ENCODE measurements around the gene ADGRG1. TPM values are rescaled to one million over a fixed set of nuclear protein-coding genes. Genes with fewer than 3 reads are reported as not detected.

ADGRG1 gene
- polyA plus RNA-seq, 1 experiment: 2.1 TPM

- no peak for DNase-seq (ENCODE audit: low read depth, low spot score)
- Histone ChIP-seq H3K9me3 (ENCODE audit: control insufficient read depth, insufficient read depth, low read length) (no peaks in the 10 kb centered on the region), H3K27ac (ENCODE audit: low read depth, low read length) (no peak overlapping the region), H3K4me3 (ENCODE audit: low read depth, low read length) (no peak overlapping the region), H3K27me3 (ENCODE audit: control insufficient read depth, insufficient read depth, low read length) (no peaks in the 10 kb centered on the region)
- ChIA-PET POLR2A (no interaction called here), CTCF (interaction anchor here (1.0 to 5.9 kb wide), 4 partner anchors 53 to 73 kb away, joined by 4 to 94 read pairs (median 75); no protein-coding TSS in a partner anchor)
- no peak for TF ChIP-seq CTCF (IDR thresholded peaks at IDR 0.05; ENCODE audit: low read depth, low read length)
Measured at GRCh38 chr16:57645169-57645568, 16.7 kb downstream of the ADGRG1 start.

DNA sequence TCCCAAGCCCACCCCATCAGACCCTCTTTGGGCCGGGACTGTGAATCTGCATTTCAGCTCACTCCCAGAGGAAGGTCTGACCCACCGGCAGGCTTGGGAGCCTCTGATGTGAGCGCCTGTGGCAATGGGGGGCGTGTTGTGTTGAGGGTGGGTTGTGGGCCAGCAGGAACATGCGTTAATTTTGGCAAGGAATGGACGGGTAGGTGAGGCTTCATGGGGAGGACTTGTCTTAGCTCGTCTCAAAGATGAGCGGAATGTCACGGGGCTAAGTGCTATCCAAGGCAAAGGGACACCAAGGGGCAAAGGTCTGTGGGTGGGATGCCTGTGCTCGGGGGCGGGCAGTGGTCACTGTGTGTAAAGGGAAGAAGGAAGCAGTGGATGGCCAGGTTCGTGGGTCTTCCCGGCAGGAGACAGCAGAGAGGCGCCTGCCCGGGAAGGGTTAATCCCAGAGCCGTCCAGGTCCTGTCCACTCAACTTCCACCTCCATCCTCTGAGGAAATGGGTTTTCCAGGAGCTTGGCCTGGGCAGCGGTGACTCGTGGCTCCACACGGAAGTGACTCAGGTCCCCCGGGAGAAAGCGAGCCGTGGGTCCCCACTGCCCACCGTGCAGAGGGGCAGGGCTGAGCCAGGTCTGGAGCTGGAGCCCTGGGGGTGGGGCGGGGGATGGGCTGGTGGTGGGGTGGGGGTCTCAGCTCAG, 17.4 kb downstream of the ADGRG1 start:
- H3K27ac ChIP-seq (ENCODE audit: low read depth, low read length): no peak overlapping the region
- no peaks in the 10 kb centered on the region; the same call in 1 of the 2 replicates for H3K9me3 ChIP-seq (ENCODE audit: control insufficient read depth, insufficient read depth, low read length)
- TF ChIP-seq CTCF (IDR thresholded peaks at IDR 0.05; ENCODE audit: low read depth, low read length): no peak
- no peak overlapping the region for H3K4me3 ChIP-seq (ENCODE audit: low read depth, low read length)
- CTCF ChIA-PET: interaction anchor here (1.0 to 5.9 kb wide), 4 partner anchors 53 to 74 kb away, joined by 4 to 94 read pairs (median 75); no protein-coding TSS in a partner anchor
- no peaks in the 10 kb centered on the region for H3K27me3 ChIP-seq (ENCODE audit: control insufficient read depth, insufficient read depth, low read length)
- DNase-seq (ENCODE audit: low read depth, low spot score): no peak
- POLR2A ChIA-PET: interaction anchor here (0.5 kb wide), 1 partner anchor 243 kb away, joined by 3 read pairs; no protein-coding TSS in a partner anchor

DNA sequence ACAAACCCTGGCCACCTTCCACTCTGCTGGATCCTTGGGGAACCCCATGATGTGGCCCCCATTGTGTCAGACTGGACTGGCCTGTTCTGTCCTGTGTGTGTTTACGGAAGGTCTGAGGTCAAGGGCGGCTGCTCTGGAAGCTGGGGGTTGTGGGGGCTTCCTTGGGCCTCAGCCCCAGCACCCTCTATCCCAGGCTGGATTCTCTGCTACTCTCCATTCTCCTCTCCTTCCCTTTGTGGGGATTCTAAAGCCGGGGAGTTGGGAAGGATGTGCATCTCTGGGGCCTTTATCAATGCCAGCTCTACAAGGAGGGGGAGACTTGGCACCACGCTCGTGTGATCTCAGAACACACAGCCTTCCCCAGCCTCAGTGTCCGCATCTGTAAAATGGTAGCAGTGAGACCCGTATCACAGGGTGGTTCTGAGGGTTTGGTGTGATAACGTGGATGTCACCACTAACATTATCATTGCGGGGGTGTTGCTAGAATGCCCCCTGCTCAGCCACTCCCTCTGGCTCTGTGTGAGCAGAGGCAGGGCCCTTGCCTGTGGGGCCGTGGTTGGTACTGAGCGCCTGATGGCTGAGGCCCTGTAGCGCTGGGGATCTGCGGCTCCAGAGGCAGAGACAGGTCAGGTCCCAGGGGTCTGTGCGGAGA, 18.1 kb downstream of the ADGRG1 start:
- POLR2A ChIA-PET: interaction anchor here (0.5 kb wide), 1 partner anchor 244 kb away, joined by 3 read pairs; no protein-coding TSS in a partner anchor
- H3K9me3 ChIP-seq (ENCODE audit: control insufficient read depth, insufficient read depth, low read length): no peaks in the 10 kb centered on the region; the same call in 1 of the 2 replicates
- TF ChIP-seq CTCF (IDR thresholded peaks at IDR 0.05; ENCODE audit: low read depth, low read length): no peak
- DNase-seq (ENCODE audit: low read depth, low spot score): no peak
- no peak overlapping the region for H3K4me3 ChIP-seq (ENCODE audit: low read depth, low read length)
- H3K27me3 ChIP-seq (ENCODE audit: control insufficient read depth, insufficient read depth, low read length): no peaks in the 10 kb centered on the region
- no peak overlapping the region for H3K27ac ChIP-seq (ENCODE audit: low read depth, low read length)
- CTCF ChIA-PET: interaction anchor here (2.2 to 5.9 kb wide), 5 partner anchors 11 to 127 kb away, joined by 7 to 94 read pairs (median 59); no protein-coding TSS in a partner anchor

- Histone ChIP-seq H3K4me3 (ENCODE audit: low read depth, low read length) (no peak overlapping the region), H3K9me3 (ENCODE audit: control insufficient read depth, insufficient read depth, low read length) (no peaks in the 10 kb centered on the region; the same call in 1 of the 2 replicates), H3K27me3 (ENCODE audit: control insufficient read depth, insufficient read depth, low read length) (no peaks in the 10 kb centered on the region), H3K27ac (ENCODE audit: low read depth, low read length) (no peak overlapping the region)
- TF ChIP-seq CTCF (IDR thresholded peaks at IDR 0.05; ENCODE audit: low read depth, low read length): no peak
- no peak for DNase-seq (ENCODE audit: low read depth, low spot score)
- ChIA-PET CTCF (interaction anchor here (0.8 to 5.9 kb wide), 14 partner anchors 10 to 134 kb away, joined by 3 to 94 read pairs (median 10); partner anchors contain the start of gene ADGRG1), POLR2A (no interaction called here)
Measured at GRCh38 chr16:57647136-57647875, 18.9 kb downstream of the ADGRG1 start.

Data from AG04450 (cell line).